ENCODE measurements around the gene MRPL24. TPM values are rescaled to one million over a fixed set of nuclear protein-coding genes. Genes with fewer than 3 reads are reported as not detected.

The MRPL24 gene
- total RNA-seq, 2 experiments from 2014 or later = 11.7 to 11.9 TPM

DNA sequence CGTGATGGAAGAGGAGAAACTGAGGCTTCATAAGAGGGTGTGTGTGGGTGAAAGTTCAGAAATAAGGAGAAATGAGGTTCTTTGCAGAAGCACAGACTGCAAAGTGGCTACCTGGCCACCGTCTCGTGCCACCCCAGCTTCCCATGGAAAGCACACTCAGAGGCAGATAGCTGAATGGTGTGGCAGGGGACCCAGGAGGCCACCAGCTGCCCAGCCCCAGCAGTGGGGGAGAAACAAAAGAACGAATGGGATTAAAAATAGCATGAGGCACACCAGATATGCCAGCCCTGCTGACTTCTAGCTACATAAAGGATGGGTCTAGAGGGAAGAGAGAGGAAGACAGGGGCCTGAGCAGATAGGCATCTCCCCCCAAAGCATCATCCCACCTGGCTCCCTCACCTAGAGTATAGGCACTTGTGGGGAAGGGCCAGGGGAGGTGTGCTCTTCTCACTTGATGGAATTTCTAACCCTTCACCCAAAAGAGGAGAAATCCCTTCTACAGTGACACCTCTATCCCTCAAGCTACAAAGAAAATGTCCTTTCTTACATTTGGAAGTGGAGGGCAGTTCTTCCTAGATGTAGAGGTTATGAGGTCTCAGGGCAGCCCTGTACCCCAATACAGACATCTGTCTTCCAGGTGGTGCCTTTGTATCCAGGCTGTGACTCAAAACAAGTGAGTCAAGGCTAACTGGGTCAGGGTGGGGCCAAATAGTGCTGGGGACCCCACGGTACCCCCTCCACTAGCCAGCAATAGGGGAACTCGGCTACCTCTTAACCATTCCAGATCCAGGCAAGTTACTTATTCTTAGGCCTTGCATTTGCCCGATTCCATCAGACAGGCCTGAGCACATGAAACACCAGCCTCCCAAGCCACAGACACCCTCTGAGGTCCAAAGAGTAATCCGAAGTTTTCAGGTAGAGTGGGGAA lies 7.1 kb upstream of the MRPL24 start:
- H3K27ac Mint-ChIP-seq = peak overlapping the region; percentile 85
- CTCF ChIA-PET = interaction anchor here (1.5 to 1.7 kb wide), 2 partner anchors 19 to 22 kb away, joined by 4 to 7 read pairs; partner anchors contain the start of gene PRCC
- peaks cover 0 to 3% of the 10 kb centered on the region in 2 experiments for H3K9me3 ChIP-seq (ENCODE audit: control insufficient read depth in 1 of 2, insufficient read depth in 1 of 2, low read length in 2 of 2)
- no peak for ATAC-seq (ENCODE audit: poor library complexity)
- peak in 3 of 14 experiments; percentile 37 to 53 (median 38) for DNase-seq
- intact Hi-C loops (cut with DNase I, micrococcal nuclease) = loop anchor here in 1 of 2 experiments (10.0 kb wide), 1 partner anchor 533 kb away; the partner anchor contains the start of gene PMF1
- POLR2A ChIA-PET = interaction anchor here (0.9 to 1.8 kb wide), 3 partner anchors 8 to 20 kb away, joined by 3 to 13 read pairs (median 8); partner anchors contain the start of genes ISG20L2, METTL25B and PRCC
- H3K4me1 Mint-ChIP-seq (ENCODE audit: low read depth) = peaks cover 68% of the 10 kb centered on the region
- no peaks in the 10 kb centered on the region for H3K27me3 ChIP-seq (ENCODE audit: control insufficient read depth in 1 of 2, insufficient read depth in 2 of 2, low read length in 2 of 2)
- peak overlapping the region; percentile 96 for H3K4me3 Mint-ChIP-seq
- H3K36me3 ChIP-seq (ENCODE audit: insufficient read depth, low read length) = peaks cover 20% of the 10 kb centered on the region
- peaks cover 65% of the 10 kb centered on the region for H3K4me1 ChIP-seq (ENCODE audit: insufficient read depth, low read length)
- no peaks in the 10 kb centered on the region for H3K27me3 Mint-ChIP-seq
- H3K27ac ChIP-seq (ENCODE audit: low read depth in 1 of 2, low read length in 2 of 2) = peak overlapping the region; percentile 70 to 80
- H3K4me3 ChIP-seq (ENCODE audit: low read length) = peak overlapping the region; percentile 97
- H3K36me3 Mint-ChIP-seq (ENCODE audit: low read depth) = peaks cover 48% of the 10 kb centered on the region
- H3K9me3 Mint-ChIP-seq = no peaks in the 10 kb centered on the region
- TF ChIP-seq, protein P1, sequence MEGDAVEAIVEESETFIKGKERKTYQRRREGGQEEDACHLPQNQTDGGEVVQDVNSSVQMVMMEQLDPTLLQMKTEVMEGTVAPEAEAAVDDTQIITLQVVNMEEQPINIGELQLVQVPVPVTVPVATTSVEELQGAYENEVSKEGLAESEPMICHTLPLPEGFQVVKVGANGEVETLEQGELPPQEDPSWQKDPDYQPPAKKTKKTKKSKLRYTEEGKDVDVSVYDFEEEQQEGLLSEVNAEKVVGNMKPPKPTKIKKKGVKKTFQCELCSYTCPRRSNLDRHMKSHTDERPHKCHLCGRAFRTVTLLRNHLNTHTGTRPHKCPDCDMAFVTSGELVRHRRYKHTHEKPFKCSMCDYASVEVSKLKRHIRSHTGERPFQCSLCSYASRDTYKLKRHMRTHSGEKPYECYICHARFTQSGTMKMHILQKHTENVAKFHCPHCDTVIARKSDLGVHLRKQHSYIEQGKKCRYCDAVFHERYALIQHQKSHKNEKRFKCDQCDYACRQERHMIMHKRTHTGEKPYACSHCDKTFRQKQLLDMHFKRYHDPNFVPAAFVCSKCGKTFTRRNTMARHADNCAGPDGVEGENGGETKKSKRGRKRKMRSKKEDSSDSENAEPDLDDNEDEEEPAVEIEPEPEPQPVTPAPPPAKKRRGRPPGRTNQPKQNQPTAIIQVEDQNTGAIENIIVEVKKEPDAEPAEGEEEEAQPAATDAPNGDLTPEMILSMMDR (IDR thresholded peaks at IDR 0.05) = no peak

DNA sequence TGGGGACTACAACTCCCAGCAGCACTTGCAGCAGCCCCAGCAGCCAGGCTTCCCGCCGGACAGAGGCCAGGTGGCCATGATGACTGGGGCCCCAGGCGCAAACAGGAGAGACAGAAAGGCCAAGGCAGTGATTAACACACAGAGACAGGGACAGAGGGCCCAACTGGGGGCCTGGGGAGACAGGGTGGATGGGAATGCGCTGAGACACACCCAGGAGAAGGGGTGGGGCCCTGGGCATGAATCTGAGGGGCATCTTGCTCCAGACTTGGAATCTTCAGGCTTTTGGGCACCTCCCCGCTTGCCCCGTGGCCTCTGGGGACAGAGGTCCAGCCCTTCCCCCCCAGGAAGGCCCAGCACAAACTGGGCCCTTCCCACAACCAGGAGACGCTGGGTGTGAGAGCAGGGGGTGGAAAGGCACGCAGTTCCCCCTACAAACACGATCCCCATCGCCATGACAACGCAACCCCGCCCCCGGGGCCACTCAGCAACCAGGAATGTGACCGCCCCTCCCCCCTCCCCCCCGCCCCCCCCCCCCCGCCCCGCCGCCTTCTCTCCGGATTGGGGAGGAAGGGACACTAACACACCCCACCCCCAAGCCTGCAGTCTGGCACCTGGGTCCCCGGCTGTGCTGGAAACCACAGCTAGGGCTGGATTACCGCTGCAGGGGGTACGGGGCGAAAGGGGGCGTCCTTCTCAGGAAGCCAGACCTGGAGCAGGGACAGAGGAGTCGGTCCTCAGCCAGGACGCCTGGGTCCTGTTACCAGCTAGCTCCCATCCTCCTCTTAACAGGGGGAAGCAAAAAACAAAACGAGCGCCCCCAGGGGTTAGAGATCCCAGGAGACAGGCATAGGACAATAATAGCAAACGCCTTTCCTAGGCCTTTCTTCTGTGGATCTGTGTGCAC lies 6.1 kb upstream of the MRPL24 start:
- Histone ChIP-seq H3K4me1 (ENCODE audit: insufficient read depth, low read length) (peaks cover 61% of the 10 kb centered on the region), H3K27me3 (ENCODE audit: control insufficient read depth in 1 of 2, insufficient read depth in 2 of 2, low read length in 2 of 2) (no peaks in the 10 kb centered on the region), H3K36me3 (ENCODE audit: insufficient read depth, low read length) (peaks cover 31% of the 10 kb centered on the region), H3K27ac (ENCODE audit: low read depth in 1 of 2, low read length in 2 of 2) (peak overlapping the region; percentile 73 to 90), H3K9me3 (ENCODE audit: control insufficient read depth in 1 of 2, insufficient read depth in 1 of 2, low read length in 2 of 2) (peaks cover 0 to 3% of the 10 kb centered on the region in 2 experiments), H3K4me3 (ENCODE audit: low read length) (peak overlapping the region; percentile 97)
- H3K4me3 Mint-ChIP-seq = peak overlapping the region; percentile 96
- POLR2A ChIA-PET = interaction anchor here (0.9 to 1.8 kb wide), 4 partner anchors 9 to 20 kb away, joined by 3 to 13 read pairs (median 6); partner anchors contain the start of genes ISG20L2, METTL25B and PRCC
- peaks cover 61% of the 10 kb centered on the region for H3K4me1 Mint-ChIP-seq (ENCODE audit: low read depth)
- TF ChIP-seq, protein P1 (IDR thresholded peaks at IDR 0.05) = no peak
- no peak for ATAC-seq (ENCODE audit: poor library complexity)
- no peaks in the 10 kb centered on the region for H3K9me3 Mint-ChIP-seq
- intact Hi-C loops (cut with DNase I, micrococcal nuclease) = loop anchor here in 1 of 2 experiments (10.0 kb wide), 1 partner anchor 532 kb away; the partner anchor contains the start of gene PMF1
- no peaks in the 10 kb centered on the region for H3K27me3 Mint-ChIP-seq
- peak; percentile 19 to 84 (median 55) for DNase-seq
- H3K36me3 Mint-ChIP-seq (ENCODE audit: low read depth) = peaks cover 55% of the 10 kb centered on the region
- CTCF ChIA-PET = interaction anchor here (1.5 to 1.7 kb wide), 2 partner anchors 20 to 21 kb away, joined by 4 to 7 read pairs; partner anchors contain the start of gene PRCC
- H3K27ac Mint-ChIP-seq = peak overlapping the region; percentile 85

DNA sequence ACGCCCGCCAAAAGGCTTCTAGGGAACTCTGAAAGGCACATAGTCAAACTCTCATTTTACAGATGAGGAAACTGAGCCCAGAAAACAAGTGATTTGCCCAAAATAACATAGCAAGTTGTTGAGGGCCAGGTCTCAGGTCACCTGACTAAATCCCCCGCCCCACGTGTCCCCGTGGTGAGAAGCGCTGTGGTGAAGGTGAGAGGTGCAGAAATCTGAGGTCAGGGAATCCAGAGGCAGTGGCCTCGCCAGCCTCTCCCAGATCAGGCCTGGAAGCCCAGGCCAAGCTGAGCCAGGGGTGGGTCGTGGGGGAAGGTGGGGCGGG lies 5.5 kb upstream of the MRPL24 start:
- Mint-ChIP-seq H3K36me3 (ENCODE audit: low read depth) (peaks cover 53% of the 10 kb centered on the region), H3K4me1 (ENCODE audit: low read depth) (peaks cover 66% of the 10 kb centered on the region), H3K9me3 (peaks cover under 1% of the 10 kb centered on the region), H3K27me3 (no peaks in the 10 kb centered on the region), H3K4me3 (peak overlapping the region; percentile 74), H3K27ac (peak overlapping the region; percentile 85)
- ATAC-seq (ENCODE audit: poor library complexity) (no peak), DNase-seq (peak in 1 of 14 experiments; percentile 43)
- ChIA-PET POLR2A (interaction anchor here (1.1 to 1.9 kb wide), 2 partner anchors 17 to 21 kb away, joined by 5 read pairs; partner anchors contain the start of gene PRCC), CTCF (no interaction called here)
- Histone ChIP-seq H3K27me3 (ENCODE audit: control insufficient read depth in 1 of 2, insufficient read depth in 2 of 2, low read length in 2 of 2) (no peaks in the 10 kb centered on the region), H3K4me1 (ENCODE audit: insufficient read depth, low read length) (peaks cover 67% of the 10 kb centered on the region), H3K36me3 (ENCODE audit: insufficient read depth, low read length) (peaks cover 32% of the 10 kb centered on the region), H3K27ac (ENCODE audit: low read depth in 1 of 2, low read length in 2 of 2) (peak overlapping the region; percentile 73 to 90), H3K9me3 (ENCODE audit: control insufficient read depth in 1 of 2, insufficient read depth in 1 of 2, low read length in 2 of 2) (peaks cover 0 to 3% of the 10 kb centered on the region in 2 experiments), H3K4me3 (ENCODE audit: low read length) (peak overlapping the region; percentile 97)
- TF ChIP-seq, protein P1 (IDR thresholded peaks at IDR 0.05) = no peak
- intact Hi-C loops (cut with DNase I, micrococcal nuclease) = loop anchor here in 1 of 2 experiments (10.0 kb wide), 1 partner anchor 532 kb away; the partner anchor contains the start of gene PMF1

Measured in CD4-positive, alpha-beta T cell (primary cell).